GM12892 (cell line): ENCODE results near the gene MPLKIP.
"Not testable (repeated sequence)": the region's sequence is repeated elsewhere in the genome, so short reads cannot be mapped to it uniquely, and the experiment has no call there.

Experiments used
- DNase-seq: peaks from one replicate; pipeline ENCODE4 v3.0.0; 2011; ENCODE audit not compliant: insufficient read length
- FAIRE-seq: peaks from 2 replicates; lab custom pipeline; 2011; peaks lifted over from hg19 to GRCh38; lab: Jason Lieb, UNC
- POLR2A ChIP-seq: IDR thresholded peaks from 2 replicates; pipeline ENCODE4 v1.6.1; 2011; ENCODE audit warnings: low read depth, low read length, control low read depth
- POLR2AphosphoS5 ChIP-seq: IDR thresholded peaks from 2 replicates; pipeline ENCODE4 v1.6.1; 2011; ENCODE audit warnings: low read depth, low read length, control low read depth
- TAF1 ChIP-seq: IDR thresholded peaks from 2 replicates; pipeline ENCODE4 v1.6.1; 2011; ENCODE audit warnings: low read depth, mild to moderate bottlenecking, control low read depth, low read length, borderline replicate concordance

Gene MPLKIP

DNA sequence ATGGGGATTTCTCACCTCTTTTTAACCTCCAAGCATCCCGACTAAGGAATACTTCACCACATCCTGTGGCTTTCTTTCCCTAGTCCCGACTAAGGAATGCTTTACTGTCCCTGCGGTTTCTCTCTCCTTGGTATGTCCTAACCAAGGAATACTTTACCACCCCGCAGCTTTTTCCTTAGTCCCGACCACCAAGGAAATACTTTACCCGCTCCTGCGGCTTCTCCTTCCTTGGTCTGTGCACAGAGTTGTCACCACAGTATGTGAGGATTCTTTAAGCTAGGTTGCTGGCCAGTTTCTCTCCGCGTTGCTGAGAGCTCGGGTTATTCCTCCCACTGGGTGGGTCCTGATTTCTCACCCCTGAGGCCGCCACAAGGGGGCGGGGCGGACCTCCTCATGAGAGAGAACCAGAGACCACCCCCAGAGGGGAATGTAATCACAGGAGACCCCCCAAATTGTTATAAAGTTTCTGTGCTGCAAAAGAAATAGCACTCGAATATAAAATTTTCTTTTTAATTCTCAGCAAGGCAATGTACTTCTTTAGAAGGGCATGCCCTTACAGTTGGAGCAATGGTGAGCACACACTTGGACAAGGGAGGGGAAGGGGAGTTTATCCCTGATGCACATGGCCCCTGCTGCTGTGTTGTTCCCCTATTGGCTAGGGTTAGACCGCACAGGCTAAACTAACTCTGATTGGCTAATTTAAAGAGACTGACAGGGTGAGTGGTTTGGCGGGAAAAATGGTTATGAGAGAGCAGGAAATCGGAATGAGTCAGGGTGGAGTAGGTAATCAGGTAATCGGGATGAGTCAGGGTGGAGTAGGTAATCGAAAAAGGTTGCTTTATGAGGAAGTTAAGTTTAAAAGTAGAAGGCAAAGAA is 13.2 kb upstream of the MPLKIP start:
- no peak for DNase-seq
- FAIRE-seq = no peak
- TF ChIP-seq TAF1 = no peak
- TF ChIP-seq POLR2A = no peak
- TF ChIP-seq POLR2AphosphoS5 = no peak

DNA sequence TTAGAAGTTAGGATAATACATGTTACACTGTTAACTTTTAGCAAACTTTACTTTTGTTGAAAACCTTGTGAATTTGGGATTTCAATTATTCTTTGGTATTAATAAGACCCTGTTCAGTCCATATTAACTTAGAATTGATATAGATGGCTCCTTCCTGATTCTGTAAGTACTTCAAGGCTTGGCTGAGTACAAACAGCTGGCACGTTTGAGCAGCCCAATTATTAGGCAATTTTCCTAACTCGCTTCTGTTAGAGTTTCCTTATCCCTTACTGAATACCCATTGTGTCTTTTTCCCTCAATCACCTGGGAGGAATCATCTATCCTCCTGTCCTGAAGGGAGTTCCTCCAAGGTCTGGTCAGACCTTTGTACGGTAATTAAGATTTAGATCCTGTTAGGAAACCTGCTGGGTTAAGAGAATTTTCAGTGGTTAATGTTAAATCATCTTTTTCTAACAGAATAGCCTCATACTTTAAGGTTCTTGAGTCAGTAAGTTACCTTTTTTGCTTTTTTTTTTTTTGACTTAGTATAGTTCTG is 11.2 kb upstream of the MPLKIP start:
- FAIRE-seq, DNase-seq: not testable (repeated sequence)

DNA sequence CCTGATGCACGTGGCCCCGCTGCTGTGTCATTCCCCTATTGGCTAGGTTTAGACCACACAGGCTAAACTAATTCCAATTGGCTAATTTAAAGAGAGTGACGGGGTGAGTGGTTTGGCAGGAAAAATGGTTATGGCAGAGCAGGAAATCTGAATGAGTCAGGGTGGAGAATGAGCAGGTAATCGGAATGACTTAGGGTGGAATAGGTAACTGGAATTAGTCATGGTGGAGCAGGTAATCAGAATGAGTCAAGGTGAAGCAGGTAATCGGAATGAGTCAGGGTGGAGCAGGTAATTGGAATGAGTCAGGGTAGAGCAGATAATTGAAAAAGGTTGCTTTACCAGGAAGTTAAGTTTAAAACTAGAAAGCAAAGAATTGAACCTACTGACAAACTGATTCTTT is 7.5 kb upstream of the MPLKIP start:
- not testable (repeated sequence) for FAIRE-seq

DNA sequence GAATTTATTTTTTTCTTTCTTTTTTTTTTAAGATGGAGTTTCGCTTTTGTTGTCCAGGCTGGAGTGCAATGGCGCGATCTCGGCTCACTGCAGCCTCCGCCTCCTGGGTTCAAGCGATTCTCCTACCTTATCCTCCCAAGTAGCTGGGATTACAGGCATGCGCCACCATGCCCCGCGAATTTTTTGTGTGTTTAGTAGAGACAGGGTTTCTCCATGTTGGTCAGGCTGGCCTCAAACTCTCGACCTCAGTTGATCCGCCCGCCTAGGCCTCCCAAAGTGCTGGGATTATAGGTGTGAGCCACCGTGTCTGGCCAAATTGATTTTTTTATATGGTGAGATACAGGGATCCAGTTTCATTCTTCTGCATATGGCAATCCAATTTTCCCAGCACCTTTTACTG is 5.5 kb upstream of the MPLKIP start:
- FAIRE-seq, DNase-seq: not testable (repeated sequence)

More for the DNA sequence above, 7.5 kb upstream of the MPLKIP start:
- not testable (repeated sequence) for DNase-seq

DNA sequence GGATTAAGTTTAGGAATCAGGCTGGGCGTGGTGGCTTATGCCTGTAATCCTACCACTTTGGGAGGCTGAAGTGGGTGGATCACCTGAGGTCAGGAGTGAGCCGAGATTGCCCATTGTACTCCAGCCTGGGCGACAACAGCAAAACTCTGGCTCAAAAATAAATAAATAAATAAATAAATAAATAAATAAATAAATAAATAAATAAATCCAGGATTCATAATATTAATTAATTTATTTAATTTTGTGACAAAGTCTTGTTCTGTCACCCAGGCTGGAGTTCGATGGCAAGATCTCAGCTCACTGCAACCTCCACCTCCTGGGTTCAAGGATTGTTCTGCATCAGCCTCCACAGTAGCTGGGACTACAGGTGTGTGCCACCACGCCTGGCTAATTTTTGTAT is 4.6 kb upstream of the MPLKIP start:
- FAIRE-seq (no peak), DNase-seq (no peak)
- TF ChIP-seq POLR2A = no peak
- no peak for TF ChIP-seq POLR2AphosphoS5
- TF ChIP-seq TAF1 = no peak

DNA sequence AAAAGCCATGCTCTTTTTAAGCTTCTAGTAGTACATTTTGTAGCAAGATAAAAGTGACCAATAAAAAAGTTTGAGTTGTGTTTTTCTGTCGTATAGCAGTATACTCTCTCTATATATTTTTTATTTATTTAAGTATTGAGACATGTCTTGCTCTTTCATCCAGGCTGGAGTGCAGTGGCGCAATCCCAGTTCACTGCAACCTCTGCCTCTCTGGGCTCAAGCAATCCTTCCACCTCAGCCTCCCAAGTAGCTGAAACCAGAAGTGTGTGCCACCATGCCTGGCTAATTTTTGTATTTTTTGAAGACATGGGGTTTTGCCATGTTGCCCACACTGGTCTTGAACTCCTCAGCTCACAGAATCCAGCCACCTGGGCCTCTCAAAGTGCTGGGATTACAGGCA is 3.1 kb upstream of the MPLKIP start:
- FAIRE-seq (no peak), DNase-seq (no peak)
- TF ChIP-seq POLR2AphosphoS5 (no peak), POLR2A (no peak), TAF1 (no peak)

DNA sequence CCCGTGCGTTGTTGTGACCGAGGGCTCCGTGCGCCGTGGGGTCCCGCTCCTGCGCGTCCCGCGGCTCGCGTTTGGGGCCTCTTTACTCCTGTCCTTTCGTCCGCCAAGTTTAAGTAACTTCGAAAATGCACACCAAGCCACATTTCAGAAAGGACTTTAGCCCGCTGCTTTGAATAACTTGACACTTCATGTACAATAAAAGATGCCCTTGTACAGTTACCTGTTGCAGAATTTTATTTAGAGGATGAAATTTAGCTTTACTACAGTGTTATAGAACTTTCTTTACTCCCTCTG is 842 bp upstream of the MPLKIP start:
- no peak for FAIRE-seq
- no peak for DNase-seq
- no peak for TF ChIP-seq POLR2A
- TF ChIP-seq TAF1 = no peak
- no peak for TF ChIP-seq POLR2AphosphoS5

DNA sequence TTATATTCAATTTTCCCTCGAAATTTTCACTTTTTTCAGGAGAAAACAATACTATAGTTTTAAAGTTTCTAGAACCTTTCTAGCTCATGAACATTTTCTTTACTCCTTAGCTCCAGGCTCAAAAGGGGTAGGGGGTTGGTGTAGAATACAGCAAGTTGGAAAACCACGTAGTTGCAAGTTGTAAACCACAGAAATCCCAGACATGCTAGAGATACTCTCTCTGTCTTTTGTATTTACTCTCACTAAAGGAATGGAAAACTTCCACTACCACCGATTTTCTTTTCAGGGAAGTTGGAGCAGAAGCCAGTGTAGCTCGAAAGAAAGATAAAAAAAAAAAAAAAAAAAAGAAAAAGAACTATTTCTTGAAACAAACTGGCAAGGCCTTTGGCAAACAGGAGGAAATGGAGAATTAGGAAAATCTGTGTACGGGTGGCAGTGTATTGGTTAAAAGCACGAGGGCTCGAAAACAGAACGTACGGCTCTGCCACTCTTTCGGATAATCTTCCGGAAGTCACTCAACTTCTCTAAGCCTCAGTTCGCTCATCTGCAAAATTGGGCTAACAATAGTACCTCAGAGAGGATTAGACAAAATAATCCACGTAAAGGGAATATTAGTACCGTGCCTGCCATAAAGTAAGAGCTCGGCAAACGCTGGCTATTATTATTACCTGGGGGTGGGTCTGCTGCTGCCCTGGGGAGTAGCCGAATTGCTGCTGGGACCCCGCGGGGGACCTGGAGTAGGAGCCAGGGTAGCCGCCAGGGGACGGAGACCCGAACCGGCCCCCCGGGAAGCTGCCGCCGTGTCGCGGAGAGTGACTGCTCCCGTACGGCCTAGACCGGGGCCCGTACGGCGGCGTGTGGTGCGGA is 628 bp downstream of the MPLKIP start:
- FAIRE-seq = peak; percentile 68
- no peak for TF ChIP-seq POLR2AphosphoS5
- no peak for TF ChIP-seq POLR2A
- no peak for TF ChIP-seq TAF1
- DNase-seq = no peak

DNA sequence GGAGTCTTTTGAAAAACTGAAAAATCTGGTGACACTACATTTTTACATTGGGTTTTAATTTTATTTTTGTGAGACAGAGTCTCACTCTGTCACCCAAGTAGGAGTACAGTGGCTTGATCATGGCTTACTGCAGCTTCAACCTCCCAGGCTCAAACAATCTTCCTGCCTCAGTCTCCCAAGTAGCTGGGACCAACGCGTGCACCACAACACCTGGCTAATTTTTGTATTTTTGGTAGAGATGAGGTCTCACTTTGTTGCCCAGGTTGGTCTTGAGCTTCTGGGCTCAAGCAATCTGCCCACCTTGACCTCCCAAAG is 11.5 kb downstream of the MPLKIP start:
- TF ChIP-seq POLR2AphosphoS5 (no peak), TAF1 (no peak), POLR2A (no peak)
- no peak for FAIRE-seq
- no peak for DNase-seq

DNA sequence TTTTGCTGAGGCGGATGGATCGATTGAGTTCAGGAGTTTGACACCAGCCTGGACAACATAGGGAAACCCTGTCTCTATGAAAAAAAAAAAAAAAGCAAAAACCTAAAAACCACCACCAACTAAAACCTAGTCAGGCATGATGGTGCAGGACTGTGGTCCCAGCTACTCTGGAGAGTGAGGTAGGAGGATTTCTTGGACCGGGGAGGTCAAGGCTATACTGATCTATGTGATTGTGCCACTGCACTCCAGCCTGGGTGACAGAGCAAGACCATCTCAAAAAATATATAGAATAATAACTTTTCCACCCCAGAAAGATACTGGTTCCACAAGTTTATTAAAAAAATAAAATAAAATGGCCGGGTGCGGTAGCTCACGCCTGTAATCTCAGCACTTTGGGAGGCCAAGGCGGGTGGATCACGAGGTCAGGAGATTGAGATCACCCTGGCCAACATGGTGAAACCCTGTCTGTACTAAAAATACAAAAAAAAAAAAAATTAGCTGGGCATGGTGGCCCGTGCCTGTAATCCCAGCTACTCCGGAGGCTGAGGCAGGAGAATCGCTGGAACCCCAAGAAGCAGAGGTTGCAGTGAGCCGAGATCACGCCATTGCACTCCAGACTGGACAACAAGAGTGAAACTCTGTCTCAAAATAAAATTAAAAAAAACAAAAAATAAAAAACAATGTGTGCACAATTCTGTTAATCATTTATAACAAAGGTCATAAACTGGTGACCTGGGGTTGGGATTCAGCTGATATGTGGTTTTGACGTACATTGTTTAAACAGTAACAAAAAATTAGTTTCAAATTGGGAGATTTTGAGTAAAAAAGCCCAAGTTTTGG is 12.1 kb downstream of the MPLKIP start:
- not testable (repeated sequence) for DNase-seq, FAIRE-seq

DNA sequence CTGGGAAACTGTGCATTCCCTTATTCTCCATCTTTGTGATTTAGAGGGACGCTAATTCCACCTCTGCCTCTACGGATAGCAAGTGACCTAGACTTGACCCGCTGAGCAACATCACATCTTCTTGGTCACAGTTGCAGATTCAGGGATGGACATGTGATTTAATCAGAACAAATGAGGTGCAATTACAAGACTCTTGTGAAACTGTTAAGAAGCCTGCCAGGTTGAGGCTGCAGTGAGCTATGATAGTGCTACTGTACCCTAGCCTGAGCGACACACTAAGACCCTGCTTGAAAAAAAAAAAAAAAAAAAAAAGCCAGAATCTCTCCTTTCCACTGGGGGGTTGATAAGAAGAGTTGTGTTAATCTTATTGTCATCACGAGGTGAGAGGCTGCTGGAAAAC is 14.4 kb downstream of the MPLKIP start:
- no peak for TF ChIP-seq POLR2A
- TF ChIP-seq POLR2AphosphoS5 = no peak
- DNase-seq = no peak
- FAIRE-seq = no peak

DNA sequence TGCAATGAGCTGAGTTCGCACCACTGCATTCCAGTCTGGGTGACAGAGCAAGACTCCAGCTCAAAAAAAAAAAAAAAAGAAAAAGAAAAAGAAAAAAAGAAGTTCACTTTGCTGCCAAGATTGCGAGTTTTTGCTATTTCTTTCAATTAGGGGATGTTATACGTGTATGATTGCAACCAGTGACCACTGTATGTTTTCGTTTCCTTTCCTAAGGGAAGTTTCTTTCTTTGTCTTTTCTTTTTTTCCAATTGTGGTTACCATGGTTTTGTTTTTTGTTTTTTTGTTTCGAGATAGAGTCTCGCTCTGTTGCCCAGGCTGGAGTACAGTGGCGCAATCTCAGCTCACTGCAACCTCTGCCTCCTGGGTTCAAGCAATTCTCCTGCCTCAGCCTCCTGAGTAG is 16.2 kb downstream of the MPLKIP start:
- DNase-seq, FAIRE-seq: not testable (repeated sequence)

DNA sequence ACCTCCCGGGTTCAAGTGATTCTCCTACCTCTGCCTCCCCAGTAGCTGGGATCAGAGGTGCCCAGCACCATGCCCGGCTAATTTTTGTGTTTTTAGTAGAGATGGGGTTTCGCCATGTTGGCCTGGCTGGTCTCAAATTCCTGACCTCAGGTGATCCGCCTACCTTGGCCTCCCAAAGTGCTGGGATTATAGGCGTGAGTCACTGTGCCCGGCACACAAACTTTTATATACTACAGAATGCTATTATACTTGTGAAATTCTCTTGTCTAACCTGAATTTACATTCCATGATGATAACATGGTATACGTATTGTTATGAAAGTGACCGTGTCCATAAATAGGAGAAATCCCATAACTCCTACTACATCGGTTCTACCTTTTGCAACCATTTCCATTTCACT is 17.2 kb downstream of the MPLKIP start:
- not testable (repeated sequence) for FAIRE-seq, DNase-seq
